ENCODE data around the gene YAE1. TPM values are rescaled to one million over a fixed set of nuclear protein-coding genes. Genes with fewer than 3 reads are reported as not detected.

The YAE1 gene
- total and polyA plus RNA-seq, 2 donors (not counting 1 experiment from before 2014, with no cell fraction given), result 5.9 to 20.0 TPM

DNA sequence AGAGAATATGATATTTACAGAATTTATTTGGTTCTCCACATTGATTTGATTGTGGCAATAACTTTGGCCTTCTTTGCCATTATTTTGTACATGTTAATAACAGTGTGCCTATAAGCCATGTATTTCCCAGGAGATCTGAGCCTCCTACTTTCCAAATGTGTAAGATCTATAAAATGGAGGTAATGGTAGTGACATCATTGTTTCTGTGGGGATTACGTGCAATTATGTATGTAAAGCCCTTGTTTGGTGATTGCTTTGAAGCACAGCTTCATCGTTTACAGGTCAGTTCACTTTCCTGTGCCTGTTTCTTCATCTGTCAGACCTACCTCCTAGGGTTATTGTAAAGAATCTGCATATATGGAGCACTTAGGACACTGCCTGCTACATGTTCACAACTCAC lies 17.3 kb downstream of the YAE1 start:
- H3K4me2 ChIP-seq (replicated peaks; ENCODE audit: low read depth, low read length, poor library complexity, severe bottlenecking), result no peak overlapping the region
- H3K27ac Mint-ChIP-seq, result no peak overlapping the region
- no peaks in the 10 kb centered on the region for H3K79me2 ChIP-seq (ENCODE audit: control insufficient read depth, insufficient read depth, low read length)
- ChIA-PET POLR2A (no interaction called here), CTCF (interaction anchor here (1.7 to 10.1 kb wide), 4 partner anchors 39 to 161 kb away, joined by 3 to 579 read pairs (median 72); partner anchors contain the start of gene RALA)
- TF ChIP-seq, protein P1, sequence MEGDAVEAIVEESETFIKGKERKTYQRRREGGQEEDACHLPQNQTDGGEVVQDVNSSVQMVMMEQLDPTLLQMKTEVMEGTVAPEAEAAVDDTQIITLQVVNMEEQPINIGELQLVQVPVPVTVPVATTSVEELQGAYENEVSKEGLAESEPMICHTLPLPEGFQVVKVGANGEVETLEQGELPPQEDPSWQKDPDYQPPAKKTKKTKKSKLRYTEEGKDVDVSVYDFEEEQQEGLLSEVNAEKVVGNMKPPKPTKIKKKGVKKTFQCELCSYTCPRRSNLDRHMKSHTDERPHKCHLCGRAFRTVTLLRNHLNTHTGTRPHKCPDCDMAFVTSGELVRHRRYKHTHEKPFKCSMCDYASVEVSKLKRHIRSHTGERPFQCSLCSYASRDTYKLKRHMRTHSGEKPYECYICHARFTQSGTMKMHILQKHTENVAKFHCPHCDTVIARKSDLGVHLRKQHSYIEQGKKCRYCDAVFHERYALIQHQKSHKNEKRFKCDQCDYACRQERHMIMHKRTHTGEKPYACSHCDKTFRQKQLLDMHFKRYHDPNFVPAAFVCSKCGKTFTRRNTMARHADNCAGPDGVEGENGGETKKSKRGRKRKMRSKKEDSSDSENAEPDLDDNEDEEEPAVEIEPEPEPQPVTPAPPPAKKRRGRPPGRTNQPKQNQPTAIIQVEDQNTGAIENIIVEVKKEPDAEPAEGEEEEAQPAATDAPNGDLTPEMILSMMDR (IDR thresholded peaks at IDR 0.05), result no peak
- no peak for TF ChIP-seq EZH2 (IDR thresholded peaks at IDR 0.05; ENCODE audit: borderline replicate concordance, insufficient read depth, low read depth, low read length, poor library complexity, severe bottlenecking)
- DNase-seq (no peak), ATAC-seq (ENCODE audit: low read depth) (no peak)
- H2AFZ ChIP-seq (ENCODE audit: insufficient read depth, low read depth, low read length, poor library complexity, severe bottlenecking), result no peak overlapping the region
- H4K20me1 ChIP-seq (ENCODE audit: control insufficient read depth, insufficient read depth, low read length, poor library complexity, severe bottlenecking), result no peaks in the 10 kb centered on the region
- no peaks in the 10 kb centered on the region for H3K4me1 ChIP-seq (ENCODE audit: control insufficient read depth in 2 of 2, insufficient read depth in 2 of 2, low read length in 2 of 2)
- no peaks in the 10 kb centered on the region for H3K27me3 ChIP-seq (replicated peaks in 1 of 4; ENCODE audit: control extremely low read depth in 1 of 4, control insufficient read depth in 3 of 4, insufficient read depth in 4 of 4, low read length in 3 of 4)
- H3K4me3 Mint-ChIP-seq, result no peak overlapping the region
- no peaks in the 10 kb centered on the region for H3K27me3 Mint-ChIP-seq
- H3K36me3 ChIP-seq (replicated peaks in 1 of 2; ENCODE audit: control extremely low read depth in 1 of 2, control insufficient read depth in 1 of 2, extremely low read depth in 1 of 2, insufficient read depth in 2 of 2, low read length in 1 of 2), result peaks cover 0 to 1% of the 10 kb centered on the region in 2 experiments
- H3K9ac ChIP-seq (ENCODE audit: low read length), result no peak overlapping the region
- H3K9me3 ChIP-seq (ENCODE audit: control extremely low read depth in 1 of 3, control insufficient read depth in 2 of 3, insufficient read depth in 1 of 3, low read length in 2 of 3), result no peaks in the 10 kb centered on the region
- H3K27ac ChIP-seq (ENCODE audit: low read length in 2 of 2), result no peak overlapping the region
- intact Hi-C loops (cut with micrococcal nuclease), result loop anchor here (5.0 kb wide), 2 partner anchors 39 to 149 kb away; partner anchors contain the start of gene RALA
- 100% methylated on average over 1 of the region's 2 CpGs for WGBS (ENCODE audit: insufficient coverage)
- H3K9me3 Mint-ChIP-seq (ENCODE audit: insufficient read depth), result no peaks in the 10 kb centered on the region
- H3K4me3 ChIP-seq (ENCODE audit: control extremely low read depth in 1 of 5, extremely low read depth in 1 of 5, insufficient read depth in 1 of 5, low read depth in 2 of 5, low read length in 4 of 5), result no peak overlapping the region
- H3K4me1 Mint-ChIP-seq, result no peaks in the 10 kb centered on the region

DNA sequence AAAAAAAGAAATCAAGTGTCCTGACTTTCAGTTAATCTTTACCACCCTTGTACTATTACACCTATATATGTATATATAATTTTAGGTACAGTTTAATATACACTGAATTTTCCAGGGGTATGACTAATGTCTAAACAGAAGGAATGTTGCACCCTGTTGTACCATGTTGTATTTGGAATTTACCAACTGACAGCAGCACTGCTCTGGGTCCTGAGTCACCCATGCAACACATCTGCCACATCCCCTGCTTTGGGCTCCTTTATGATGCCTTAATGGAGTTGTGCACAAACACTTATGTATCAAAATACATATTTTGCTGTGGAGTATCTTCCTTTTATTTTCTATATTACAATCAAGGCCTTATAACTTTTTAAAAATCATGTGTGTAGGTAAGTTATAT lies 21.2 kb downstream of the YAE1 start:
- ATAC-seq (ENCODE audit: low read depth), result no peak
- Histone ChIP-seq H3K4me1 (ENCODE audit: control insufficient read depth in 2 of 2, insufficient read depth in 2 of 2, low read length in 2 of 2) (no peaks in the 10 kb centered on the region), H3K4me3 (ENCODE audit: control extremely low read depth in 1 of 5, extremely low read depth in 1 of 5, insufficient read depth in 1 of 5, low read depth in 2 of 5, low read length in 4 of 5) (no peak overlapping the region), H3K79me2 (ENCODE audit: control insufficient read depth, insufficient read depth, low read length) (no peaks in the 10 kb centered on the region), H3K4me2 (replicated peaks; ENCODE audit: low read depth, low read length, poor library complexity, severe bottlenecking) (no peak overlapping the region), H3K9ac (ENCODE audit: low read length) (no peak overlapping the region), H3K27me3 (replicated peaks in 1 of 4; ENCODE audit: control extremely low read depth in 1 of 4, control insufficient read depth in 3 of 4, insufficient read depth in 4 of 4, low read length in 3 of 4) (no peaks in the 10 kb centered on the region), H2AFZ (ENCODE audit: insufficient read depth, low read depth, low read length, poor library complexity, severe bottlenecking) (no peak overlapping the region), H3K27ac (ENCODE audit: low read length in 2 of 2) (no peak overlapping the region), H3K36me3 (replicated peaks in 1 of 2; ENCODE audit: control extremely low read depth in 1 of 2, control insufficient read depth in 1 of 2, extremely low read depth in 1 of 2, insufficient read depth in 2 of 2, low read length in 1 of 2) (no peaks in the 10 kb centered on the region), H3K9me3 (ENCODE audit: control extremely low read depth in 1 of 3, control insufficient read depth in 2 of 3, insufficient read depth in 1 of 3, low read length in 2 of 3) (no peaks in the 10 kb centered on the region), H4K20me1 (ENCODE audit: control insufficient read depth, insufficient read depth, low read length, poor library complexity, severe bottlenecking) (no peaks in the 10 kb centered on the region)
- TF ChIP-seq EZH2 (IDR thresholded peaks at IDR 0.05; ENCODE audit: borderline replicate concordance, insufficient read depth, low read depth, low read length, poor library complexity, severe bottlenecking), result no peak
- TF ChIP-seq, protein P1 (IDR thresholded peaks at IDR 0.05), result no peak
- DNase-seq, result no peak
- Mint-ChIP-seq H3K4me3 (no peak overlapping the region), H3K9me3 (ENCODE audit: insufficient read depth) (no peaks in the 10 kb centered on the region), H3K27ac (no peak overlapping the region), H3K4me1 (peaks cover 5% of the 10 kb centered on the region), H3K27me3 (no peaks in the 10 kb centered on the region)
- ChIA-PET CTCF (interaction anchor here (3.6 kb wide), 1 partner anchor 8 kb away, joined by 37 read pairs; no protein-coding TSS in a partner anchor), POLR2A (no interaction called here)
- intact Hi-C loops (cut with micrococcal nuclease), result no loop called here
